Right renal cortex interstitium (tissue), 3 donors: ENCODE measurements around the gene C11orf54. TPM values are rescaled to one million over a fixed set of nuclear protein-coding genes. Genes with fewer than 3 reads are reported as not detected.

Source experiments
- DNase-seq, 3 donors: peaks; one replicate each; pipeline ENCODE4 v3.0.0-alpha.2; 2013; ENCODE audit warnings: low read depth in 3 of 3, low spot score in 2 of 3
- polyA plus RNA-seq, 3 donors: library from polyadenylated mRNA; unstranded; fragments of 120-200 nt; gene quantifications; one replicate each; pipeline ENCODE4 v1.2.1, GENCODE V29; 2013; ENCODE audit not compliant: insufficient read length in 3 of 3

The C11orf54 gene
- 100 to 1,000 TPM; 205 to 229 (median 227) TPM for polyA plus RNA-seq

GRCh38 chr11:93741094-93741881, at the start of gene C11orf54, which contains the start of gene TAF1D:
Gene C11orf54 (plus strand): TSS chr11:93741672. CDS start chr11:93747394, 5,722 bp downstream.
Gene TAF1D (minus strand): TSS chr11:93741495. CDS start chr11:93739304, 2,191 bp downstream.
- peak; percentile 94 to 98 (median 98) for DNase-seq

- no peak for DNase-seq
Observed at GRCh38 chr11:93694109-93694508, 47.4 kb upstream of the C11orf54 start.

- DNase-seq: no peak
Observed at GRCh38 chr11:93694557-93694956, 46.9 kb upstream of the C11orf54 start.

GRCh38 chr11:93697611-93698010, 43.9 kb upstream of the C11orf54 start:
- DNase-seq: no peak

- no peak for DNase-seq
Observed at GRCh38 chr11:93700830-93701229, 40.6 kb upstream of the C11orf54 start.

- no peak for DNase-seq
Observed at GRCh38 chr11:93704237-93704636, 37.2 kb upstream of the C11orf54 start.

GRCh38 chr11:93710239-93710638, 31.2 kb upstream of the C11orf54 start:
- no peak for DNase-seq

GRCh38 chr11:93712678-93713077, 28.8 kb upstream of the C11orf54 start:
- DNase-seq: no peak

GRCh38 chr11:93715797-93716396, 25.6 kb upstream of the C11orf54 start:
- DNase-seq: no peak

GRCh38 chr11:93717501-93717900, 24.0 kb upstream of the C11orf54 start:
- no peak for DNase-seq

- DNase-seq: no peak
Observed at GRCh38 chr11:93718057-93718563, 23.4 kb upstream of the C11orf54 start.

GRCh38 chr11:93719310-93719709, 22.2 kb upstream of the C11orf54 start:
- no peak for DNase-seq

GRCh38 chr11:93720522-93720921, 20.9 kb upstream of the C11orf54 start:
- no peak for DNase-seq

- DNase-seq: no peak
Observed at GRCh38 chr11:93724089-93724488, 17.4 kb upstream of the C11orf54 start.

- DNase-seq: no peak
Observed at GRCh38 chr11:93727985-93728791, 13.3 kb upstream of the C11orf54 start.

- no peak for DNase-seq
Observed at GRCh38 chr11:93728792-93729128, 12.7 kb upstream of the C11orf54 start.

- no peak for DNase-seq
Observed at GRCh38 chr11:93729129-93729616, 12.3 kb upstream of the C11orf54 start.

GRCh38 chr11:93730108-93731107, 11.1 kb upstream of the C11orf54 start:
- DNase-seq: no peak

GRCh38 chr11:93732237-93732892, 9.1 kb upstream of the C11orf54 start:
- no peak for DNase-seq
